RKO (cell line): ENCODE results near the gene GPC1.

ENCODE experiments used
- DNase-seq: peaks from one replicate; pipeline ENCODE4 v3.0.0-alpha.2; 2016; ENCODE audit warnings: low spot score

GPC1 gene

GRCh38 chr2:240412211-240412861 lies 23.1 kb upstream of the GPC1 start:
- DNase-seq = no peak

GRCh38 chr2:240412975-240413812 lies 22.3 kb upstream of the GPC1 start:
- no peak for DNase-seq

- DNase-seq = no peak
These were observed 21.5 kb upstream of the GPC1 start for GRCh38 chr2:240413813-240414429.

GRCh38 chr2:240416821-240417220 lies 18.6 kb upstream of the GPC1 start:
- no peak for DNase-seq

GRCh38 chr2:240418311-240418710 lies 17.2 kb upstream of the GPC1 start:
- no peak for DNase-seq

- no peak for DNase-seq
These were observed 16.2 kb upstream of the GPC1 start for GRCh38 chr2:240419271-240419670.

GRCh38 chr2:240419723-240420122 lies 15.7 kb upstream of the GPC1 start:
- DNase-seq = no peak

GRCh38 chr2:240420206-240421104 lies 15.0 kb upstream of the GPC1 start:
- DNase-seq = no peak

- DNase-seq = no peak
These were observed 14.1 kb upstream of the GPC1 start for GRCh38 chr2:240421381-240421780.

- no peak for DNase-seq
These were observed 12.7 kb upstream of the GPC1 start for GRCh38 chr2:240422658-240423329.

GRCh38 chr2:240423788-240424191 lies 11.7 kb upstream of the GPC1 start:
- DNase-seq = no peak

- DNase-seq = no peak
These were observed 10.9 kb upstream of the GPC1 start for GRCh38 chr2:240424341-240425235.

GRCh38 chr2:240425236-240425615 lies 10.2 kb upstream of the GPC1 start:
- no peak for DNase-seq

GRCh38 chr2:240425697-240426096 lies 9.8 kb upstream of the GPC1 start:
- DNase-seq = no peak

- no peak for DNase-seq
These were observed 8.4 kb upstream of the GPC1 start for GRCh38 chr2:240426845-240427721.

- no peak for DNase-seq
These were observed 7.7 kb upstream of the GPC1 start for GRCh38 chr2:240427729-240428128.

- no peak for DNase-seq
These were observed 7.2 kb upstream of the GPC1 start for GRCh38 chr2:240428245-240428644.

- no peak for DNase-seq
These were observed 6.1 kb upstream of the GPC1 start for GRCh38 chr2:240429341-240429871.

GRCh38 chr2:240429872-240430491 lies 5.5 kb upstream of the GPC1 start:
- no peak for DNase-seq
